ENCODE measurements around the gene RBPMS2. TPM values are rescaled to one million over a fixed set of nuclear protein-coding genes. Genes with fewer than 3 reads are reported as not detected.

The RBPMS2 gene
- total and polyA plus RNA-seq, 4 donors = 0.42 to 7.9 (median 2.4) TPM

GRCh38 chr15:64774037-64774628 lies 1.3 kb downstream of the RBPMS2 start:
- no peak for DNase-seq (ENCODE audit: low spot score)
- WGBS = 87% methylated on average over 21 of the region's 21 CpGs
- no peaks in the 10 kb centered on the region for H3K9me3 ChIP-seq (ENCODE audit: control insufficient read depth in 4 of 4, low read length in 3 of 4)
- H3K4me3 ChIP-seq (ENCODE audit: low read depth in 1 of 3, low read length in 3 of 3) = peak overlapping the region in 2 of 3 donors; percentile 33 to 88
- no peak for TF ChIP-seq SP1 (IDR thresholded peaks at IDR 0.05)
- TF ChIP-seq TAF1 (conservative IDR thresholded peaks at IDR 0.05) = no peak
- TF ChIP-seq RXRA (IDR thresholded peaks at IDR 0.05) = no peak
- no peak for TF ChIP-seq EGR1 (IDR thresholded peaks at IDR 0.05; ENCODE audit: low read depth in 2 of 2)
- TF ChIP-seq MAX (IDR thresholded peaks at IDR 0.05) = no peak
- no peak for TF ChIP-seq REST (IDR thresholded peaks at IDR 0.05)
- TF ChIP-seq ATF3 (IDR thresholded peaks at IDR 0.05) = no peak
- no peak for TF ChIP-seq GABPA (IDR thresholded peaks at IDR 0.05 in 1 of 2, conservative IDR thresholded peaks at IDR 0.05 in 1 of 2)
- TF ChIP-seq YY1 (IDR thresholded peaks at IDR 0.05) = no peak
- no peak for TF ChIP-seq FOXA2 (IDR thresholded peaks at IDR 0.05)
- TF ChIP-seq CTCF (IDR thresholded peaks at IDR 0.05; ENCODE audit: low read depth, low read length, missing input control) = no peak
- no peak for TF ChIP-seq FOXA1 (IDR thresholded peaks at IDR 0.05)
- no peak for TF ChIP-seq RAD21 (IDR thresholded peaks at IDR 0.05)
- TF ChIP-seq ZBTB33 (IDR thresholded peaks at IDR 0.05) = no peak
- no peak for TF ChIP-seq HNF4G (IDR thresholded peaks at IDR 0.05)
- no peak for TF ChIP-seq NR2F2 (IDR thresholded peaks at IDR 0.05)
- no peak for TF ChIP-seq JUND (IDR thresholded peaks at IDR 0.05)
- no peak for TF ChIP-seq HNF4A (conservative IDR thresholded peaks at IDR 0.05)
- H3K4me1 ChIP-seq (ENCODE audit: control insufficient read depth in 4 of 4, insufficient read depth in 4 of 4, low read length in 3 of 4) = peaks cover 0 to 9% (median 6%) of the 10 kb centered on the region in 4 donors
- no peak overlapping the region for H3K9ac ChIP-seq (ENCODE audit: low read depth in 1 of 2, low read length in 2 of 2)
- H3K36me3 ChIP-seq (ENCODE audit: control insufficient read depth in 4 of 4, insufficient read depth in 3 of 4, low read depth in 1 of 4, low read length in 3 of 4) = no peaks in the 10 kb centered on the region
- peak overlapping the region in 1 of 2 donors; percentile 24 for H3K27ac ChIP-seq (ENCODE audit: low read depth in 1 of 2, low read length in 2 of 2)
- H3K27me3 ChIP-seq (ENCODE audit: control insufficient read depth in 4 of 4, insufficient read depth in 4 of 4, low read length in 3 of 4) = no peaks in the 10 kb centered on the region

Data from liver (tissue), 9 donors.